Panc1 (cell line): Measurements from ENCODE around the gene CCDC92B.

Experiments used
- POLR2AphosphoS5 ChIP-seq: IDR thresholded peaks from 2 replicates; pipeline ENCODE4 v1.6.1; 2012; ENCODE audit warnings: mild to moderate bottlenecking, low read depth, low read length, moderate library complexity
- SIN3A ChIP-seq: IDR thresholded peaks from 2 replicates; pipeline ENCODE4 v1.6.1; 2012; ENCODE audit warnings: low read depth, mild to moderate bottlenecking, low read length, moderate library complexity, borderline replicate concordance; ENCODE audit not compliant: insufficient read depth
- TF ChIP-seq, protein P1 (sequence below): fragments of 450-650 bp; IDR thresholded peaks from 2 replicates; pipeline ENCODE4 v1.5.1; 2017; ENCODE audit warnings: mild to moderate bottlenecking
- TF ChIP-seq, protein P2 (sequence below), 2 experiments: IDR thresholded peaks; 2 replicates each; pipeline ENCODE4 v1.6.1; 2011 to 2012; ENCODE audit warnings: low read depth in 2 of 2, control low read depth in 1 of 2, low read length in 1 of 2, mild to moderate bottlenecking in 1 of 2, moderate library complexity in 1 of 2; ENCODE audit not compliant: insufficient read depth in 1 of 2

DNA sequence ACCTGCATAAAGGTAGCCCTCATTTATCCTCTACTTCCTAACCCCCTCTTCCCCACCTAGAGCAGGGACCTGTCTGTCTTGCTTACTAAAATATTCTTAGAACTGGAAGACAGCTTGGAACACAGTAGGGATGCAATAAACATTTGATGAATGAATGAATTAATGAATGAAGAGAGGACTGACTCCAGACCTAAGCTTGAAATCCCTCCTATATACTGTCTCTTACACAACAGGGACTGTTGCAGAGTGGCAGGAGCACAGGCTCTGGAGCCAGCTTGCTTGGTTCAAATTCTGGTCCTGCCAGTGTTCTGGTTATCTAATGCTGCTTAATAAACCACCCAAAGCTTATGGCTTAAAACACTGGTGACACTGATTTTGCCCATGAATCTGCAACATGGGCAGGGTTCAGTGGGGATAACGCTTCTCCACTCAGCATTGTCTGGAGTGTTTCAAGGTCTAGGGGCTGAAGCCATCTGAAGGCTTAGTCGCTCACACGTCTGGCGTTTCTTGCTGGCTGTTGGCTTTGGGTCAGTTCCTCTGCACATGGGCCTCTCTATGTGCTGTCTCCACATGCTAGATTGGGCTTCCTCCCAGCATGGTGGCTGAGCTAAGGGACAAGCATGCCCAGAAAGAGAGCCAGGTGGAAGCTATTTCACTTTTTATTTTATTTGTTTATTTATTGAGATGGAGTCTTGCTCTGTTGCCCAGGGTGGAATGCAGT lies 34.0 kb upstream of the CCDC92B start:
- TF ChIP-seq, protein P1, sequence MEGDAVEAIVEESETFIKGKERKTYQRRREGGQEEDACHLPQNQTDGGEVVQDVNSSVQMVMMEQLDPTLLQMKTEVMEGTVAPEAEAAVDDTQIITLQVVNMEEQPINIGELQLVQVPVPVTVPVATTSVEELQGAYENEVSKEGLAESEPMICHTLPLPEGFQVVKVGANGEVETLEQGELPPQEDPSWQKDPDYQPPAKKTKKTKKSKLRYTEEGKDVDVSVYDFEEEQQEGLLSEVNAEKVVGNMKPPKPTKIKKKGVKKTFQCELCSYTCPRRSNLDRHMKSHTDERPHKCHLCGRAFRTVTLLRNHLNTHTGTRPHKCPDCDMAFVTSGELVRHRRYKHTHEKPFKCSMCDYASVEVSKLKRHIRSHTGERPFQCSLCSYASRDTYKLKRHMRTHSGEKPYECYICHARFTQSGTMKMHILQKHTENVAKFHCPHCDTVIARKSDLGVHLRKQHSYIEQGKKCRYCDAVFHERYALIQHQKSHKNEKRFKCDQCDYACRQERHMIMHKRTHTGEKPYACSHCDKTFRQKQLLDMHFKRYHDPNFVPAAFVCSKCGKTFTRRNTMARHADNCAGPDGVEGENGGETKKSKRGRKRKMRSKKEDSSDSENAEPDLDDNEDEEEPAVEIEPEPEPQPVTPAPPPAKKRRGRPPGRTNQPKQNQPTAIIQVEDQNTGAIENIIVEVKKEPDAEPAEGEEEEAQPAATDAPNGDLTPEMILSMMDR: no peak
- TF ChIP-seq POLR2AphosphoS5 (no peak), SIN3A (no peak)
- TF ChIP-seq, protein P2, sequence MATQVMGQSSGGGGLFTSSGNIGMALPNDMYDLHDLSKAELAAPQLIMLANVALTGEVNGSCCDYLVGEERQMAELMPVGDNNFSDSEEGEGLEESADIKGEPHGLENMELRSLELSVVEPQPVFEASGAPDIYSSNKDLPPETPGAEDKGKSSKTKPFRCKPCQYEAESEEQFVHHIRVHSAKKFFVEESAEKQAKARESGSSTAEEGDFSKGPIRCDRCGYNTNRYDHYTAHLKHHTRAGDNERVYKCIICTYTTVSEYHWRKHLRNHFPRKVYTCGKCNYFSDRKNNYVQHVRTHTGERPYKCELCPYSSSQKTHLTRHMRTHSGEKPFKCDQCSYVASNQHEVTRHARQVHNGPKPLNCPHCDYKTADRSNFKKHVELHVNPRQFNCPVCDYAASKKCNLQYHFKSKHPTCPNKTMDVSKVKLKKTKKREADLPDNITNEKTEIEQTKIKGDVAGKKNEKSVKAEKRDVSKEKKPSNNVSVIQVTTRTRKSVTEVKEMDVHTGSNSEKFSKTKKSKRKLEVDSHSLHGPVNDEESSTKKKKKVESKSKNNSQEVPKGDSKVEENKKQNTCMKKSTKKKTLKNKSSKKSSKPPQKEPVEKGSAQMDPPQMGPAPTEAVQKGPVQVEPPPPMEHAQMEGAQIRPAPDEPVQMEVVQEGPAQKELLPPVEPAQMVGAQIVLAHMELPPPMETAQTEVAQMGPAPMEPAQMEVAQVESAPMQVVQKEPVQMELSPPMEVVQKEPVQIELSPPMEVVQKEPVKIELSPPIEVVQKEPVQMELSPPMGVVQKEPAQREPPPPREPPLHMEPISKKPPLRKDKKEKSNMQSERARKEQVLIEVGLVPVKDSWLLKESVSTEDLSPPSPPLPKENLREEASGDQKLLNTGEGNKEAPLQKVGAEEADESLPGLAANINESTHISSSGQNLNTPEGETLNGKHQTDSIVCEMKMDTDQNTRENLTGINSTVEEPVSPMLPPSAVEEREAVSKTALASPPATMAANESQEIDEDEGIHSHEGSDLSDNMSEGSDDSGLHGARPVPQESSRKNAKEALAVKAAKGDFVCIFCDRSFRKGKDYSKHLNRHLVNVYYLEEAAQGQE (IDR thresholded peaks at IDR 0.05; ENCODE audit: insufficient read depth in 1 of 2, low read depth in 2 of 2, low read length in 1 of 2): no peak
